Stimulated activated CD8-positive, alpha-beta memory T cell treated with anti-CD3 and anti-CD28 coated beads, Interleukin-15, amount 100 ng/mL, for 4 hours (primary cell): ENCODE results near the gene LRRC74A.
"Not testable (repeated sequence)": the region's sequence is repeated elsewhere in the genome, so short reads cannot be mapped to it uniquely, and the experiment has no call there.

ENCODE experiments used
- DNase-seq, 2 donors: peaks; one replicate each; pipeline ENCODE4 v3.0.0-alpha.2; 2020; ENCODE audit warnings: low read depth in 2 of 2

Gene LRRC74A

DNA sequence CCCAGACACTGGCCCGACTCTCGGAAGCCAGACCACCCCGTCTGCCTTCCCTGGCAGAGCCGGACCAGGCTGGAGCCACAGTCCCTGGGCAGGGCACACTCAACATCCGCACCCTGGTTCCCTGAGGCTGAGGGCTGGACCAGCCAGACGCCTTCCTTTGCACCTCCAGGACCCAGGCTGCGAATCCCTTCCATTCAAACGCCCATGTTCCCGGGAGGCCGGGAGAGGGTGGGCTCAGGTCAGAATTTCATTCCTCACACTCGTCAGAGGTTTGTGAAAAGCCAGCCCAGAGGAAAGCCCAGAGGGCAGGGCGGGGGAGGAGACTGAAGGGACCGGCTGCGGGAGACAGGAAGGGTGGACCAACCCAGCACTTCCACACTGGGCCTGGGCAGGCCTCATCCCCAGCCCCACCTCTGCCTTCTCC, 58.7 kb downstream of the LRRC74A start:
- DNase-seq = no peak

GRCh38 chr14:76887191-76887590, 61.0 kb downstream of the LRRC74A start:
- no peak for DNase-seq

- no peak for DNase-seq
Observed at GRCh38 chr14:76891391-76891790, 65.2 kb downstream of the LRRC74A start.

DNA sequence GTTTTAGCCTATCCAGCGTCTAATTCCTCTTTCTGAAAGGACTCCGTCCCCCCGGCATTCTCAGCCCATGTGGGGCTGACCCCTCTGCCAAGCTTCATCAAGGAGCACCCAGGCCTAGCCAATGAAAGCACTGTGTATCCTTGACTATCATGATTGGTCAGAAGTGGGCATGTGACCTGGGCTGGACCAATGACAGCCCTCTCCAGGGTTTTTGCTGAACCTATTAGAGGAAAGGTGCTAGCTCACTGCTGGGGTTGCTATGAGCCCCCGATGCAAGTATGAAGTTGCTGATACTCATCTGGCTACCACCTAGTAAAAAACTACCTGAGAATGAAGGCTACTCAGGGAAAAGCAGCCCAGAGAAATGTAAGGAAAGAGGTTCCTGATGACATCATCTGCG, 68.1 kb downstream of the LRRC74A start:
- no peak for DNase-seq

DNA sequence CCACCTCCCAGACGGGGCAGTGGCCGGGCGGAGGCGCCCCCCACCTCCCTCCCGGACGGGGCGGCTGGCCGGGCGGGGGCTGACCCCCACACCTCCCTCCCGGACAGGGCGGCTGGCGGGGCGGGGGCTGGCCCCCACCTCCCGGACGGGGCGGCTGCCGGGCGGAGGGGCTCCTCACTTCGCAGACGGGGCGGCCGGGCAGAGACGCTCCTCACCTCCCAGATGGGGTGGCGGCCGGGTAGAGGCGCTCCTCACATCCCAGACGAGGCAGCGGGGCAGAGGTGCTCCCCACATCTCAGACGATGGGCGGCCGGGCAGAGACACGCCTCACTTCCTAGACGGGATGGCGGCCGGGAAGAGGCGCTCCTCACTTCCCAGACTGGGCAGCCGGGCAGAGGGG, 71.8 kb downstream of the LRRC74A start:
- not testable (repeated sequence) for DNase-seq

- no peak for DNase-seq
Observed at GRCh38 chr14:76900682-76901081, 74.5 kb downstream of the LRRC74A start.

GRCh38 chr14:76901171-76902055, 75.2 kb downstream of the LRRC74A start:
- DNase-seq = no peak

DNA sequence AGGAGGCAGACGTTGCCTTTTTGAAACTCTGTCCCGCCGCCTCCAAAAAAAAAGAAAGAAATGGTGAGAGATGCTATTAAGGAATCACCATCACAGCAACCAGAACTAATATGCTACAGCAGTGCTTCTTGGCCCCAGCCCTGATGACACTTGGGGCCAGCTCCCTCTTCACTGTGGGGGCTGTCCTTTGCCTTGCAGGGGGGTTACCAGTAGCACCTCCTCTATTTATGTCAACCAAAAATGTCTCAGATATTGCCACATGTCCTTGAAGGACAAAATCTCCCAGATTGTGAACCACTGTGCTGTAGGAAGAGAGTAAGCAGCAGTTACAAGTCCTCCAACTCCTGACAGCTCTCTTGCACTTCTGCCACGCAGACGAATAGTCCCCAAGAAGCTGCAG, 76.4 kb downstream of the LRRC74A start:
- DNase-seq = no peak

- no peak for DNase-seq
Observed at GRCh38 chr14:76904100-76904739, 78.0 kb downstream of the LRRC74A start.

- peak; percentile 64 to 70 for DNase-seq
Observed at GRCh38 chr14:76904740-76905569, 78.7 kb downstream of the LRRC74A start.

- no peak for DNase-seq
Observed at GRCh38 chr14:76908834-76909233, 82.6 kb downstream of the LRRC74A start.

- no peak for DNase-seq
Observed at GRCh38 chr14:76909266-76909665, 83.1 kb downstream of the LRRC74A start.

DNA sequence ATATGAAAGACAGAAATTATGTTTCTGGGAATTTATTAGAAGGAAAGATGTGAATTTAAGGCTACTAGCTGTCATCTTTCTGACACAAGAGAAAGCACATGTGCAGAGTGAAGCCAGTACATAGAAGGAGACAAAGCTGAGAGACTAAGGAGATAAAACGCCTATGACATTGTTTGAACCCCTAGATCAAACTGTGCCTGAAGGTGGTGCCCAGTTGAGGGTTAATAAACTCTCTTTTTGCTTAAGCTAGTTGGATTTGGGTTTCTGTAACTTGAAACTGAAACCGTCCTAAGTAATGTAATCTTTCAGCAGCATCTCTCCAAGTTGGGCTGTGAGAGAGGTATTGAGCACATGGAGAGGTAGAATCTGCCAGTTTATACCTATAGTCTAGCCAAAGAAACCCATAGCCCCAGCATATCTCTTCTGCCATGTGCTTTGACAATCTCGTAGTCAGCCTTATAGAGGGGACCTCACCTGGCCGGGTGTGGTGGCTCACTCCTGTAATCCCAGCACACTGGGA, 84.2 kb downstream of the LRRC74A start:
- no peak for DNase-seq

GRCh38 chr14:76911473-76911872, 85.3 kb downstream of the LRRC74A start:
- no peak for DNase-seq

DNA sequence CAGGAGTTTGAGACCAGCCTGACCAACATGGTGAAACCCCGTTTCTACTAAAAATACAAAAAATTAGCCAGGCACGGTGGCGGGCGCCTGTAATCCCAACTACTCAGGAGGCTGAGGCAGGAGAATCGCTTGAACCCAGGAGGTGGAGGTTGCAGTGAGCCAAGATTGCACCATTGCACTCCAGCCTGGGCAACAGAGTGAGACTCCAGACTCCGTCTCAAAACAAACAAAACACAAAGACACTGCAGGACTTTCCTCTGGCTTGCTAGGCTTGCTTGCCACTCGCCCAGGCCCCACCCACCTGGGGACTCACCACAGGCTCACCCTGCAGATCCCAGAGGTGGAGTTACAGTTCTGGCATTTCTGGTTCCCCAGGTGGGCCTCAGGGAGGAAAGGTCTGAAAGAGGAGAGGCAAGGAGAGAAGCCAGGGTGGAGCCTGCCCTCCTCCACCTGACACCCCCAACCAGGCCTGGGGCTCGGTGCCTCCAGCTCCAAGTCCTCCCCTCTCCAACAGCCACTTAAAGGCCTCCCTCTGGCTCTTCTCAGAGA, 88.4 kb downstream of the LRRC74A start:
- not testable (repeated sequence) for DNase-seq

- no peak for DNase-seq
Observed at GRCh38 chr14:76916040-76916715, 90.0 kb downstream of the LRRC74A start.

- no peak for DNase-seq
Observed at GRCh38 chr14:76917158-76917596, 91.0 kb downstream of the LRRC74A start.

DNA sequence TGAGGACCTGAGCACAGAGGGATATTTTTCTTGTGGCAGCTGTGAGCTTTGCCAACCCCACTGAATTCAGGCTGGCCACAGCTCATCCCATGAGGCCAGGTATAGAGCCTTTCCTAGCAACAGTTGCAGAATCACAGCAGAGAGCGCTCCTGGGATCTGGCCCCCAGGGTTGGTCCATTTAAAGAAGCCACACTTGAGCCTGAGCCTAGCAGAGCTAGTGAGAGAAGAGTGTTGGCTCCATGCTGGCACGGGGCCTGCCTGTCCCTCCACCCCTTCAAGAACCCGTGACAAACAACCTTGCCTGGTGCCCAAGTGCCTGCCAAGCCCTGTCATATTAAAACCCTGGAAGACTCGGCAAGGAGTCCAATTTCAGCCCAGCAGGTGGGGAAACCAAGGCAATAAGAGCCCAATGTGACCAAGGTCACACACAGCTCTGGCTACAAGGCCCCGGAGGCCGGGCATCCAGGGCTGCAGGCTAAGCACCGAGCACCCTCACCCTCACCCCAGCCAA, 91.6 kb downstream of the LRRC74A start:
- DNase-seq = no peak

DNA sequence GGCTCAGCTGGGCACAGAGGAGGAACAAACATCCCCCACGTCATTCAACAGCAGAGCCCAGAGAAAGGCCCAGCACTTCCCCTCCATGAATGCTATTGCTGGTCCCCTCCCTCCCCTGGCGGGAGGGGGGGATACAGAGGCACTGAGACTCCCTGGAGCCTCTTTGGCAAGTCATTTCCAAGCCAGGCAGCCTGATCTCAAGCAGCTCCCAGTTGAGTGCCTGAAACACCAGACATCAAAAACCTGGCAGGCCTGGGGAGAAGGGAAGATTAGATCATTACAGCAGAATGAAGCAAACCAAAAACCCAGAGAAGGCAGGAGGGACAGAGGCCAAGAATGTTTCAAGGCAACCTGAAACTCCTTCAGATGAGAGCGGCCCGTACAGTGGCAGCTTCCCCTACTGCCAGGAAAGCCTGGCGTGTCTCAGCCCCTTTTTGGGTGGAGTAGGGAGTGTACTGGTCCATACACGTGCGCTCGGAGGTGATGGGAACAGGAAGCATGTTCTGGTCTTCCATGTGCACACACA, 92.1 kb downstream of the LRRC74A start:
- no peak for DNase-seq

- DNase-seq = no peak
Observed at GRCh38 chr14:76918782-76919394, 92.7 kb downstream of the LRRC74A start.
